GM21360 (cell line): ENCODE data around the gene POLR2A.
"Not testable (repeated sequence)": the region's sequence is repeated elsewhere in the genome, so short reads cannot be mapped to it uniquely, and the experiment has no call there.

Experiments used
- ATAC-seq: cut with Tn5 transposase; IDR thresholded peaks from one replicate; pipeline ENCODE4 v1.9.1; 2021; ENCODE audit warnings: mild to moderate bottlenecking, moderate library complexity; ENCODE audit not compliant: unreplicated experiment

Gene POLR2A

GRCh38 chr17:7478276-7479212 is 5.6 kb upstream of the POLR2A start:
- ATAC-seq, result no peak

GRCh38 chr17:7479213-7480088 is 4.7 kb upstream of the POLR2A start, which contains the start of gene ZBTB4:
TSS of gene ZBTB4 (minus strand) at chr17:7479631. CDS start at chr17:7466801, 12,830 bp downstream.
- ATAC-seq, result no peak

GRCh38 chr17:7480089-7480384 is 4.1 kb upstream of the POLR2A start:
- ATAC-seq, result no peak

- not testable (repeated sequence) for ATAC-seq
Measured at GRCh38 chr17:7481275-7481674, 2.9 kb upstream of the POLR2A start, which contains the start of gene SLC35G6. TSS of gene SLC35G6 (plus strand) at chr17:7481446. CDS start at chr17:7481517, 71 bp downstream.

- ATAC-seq, result not testable (repeated sequence)
Measured at GRCh38 chr17:7481842-7482741, 2.1 kb upstream of the POLR2A start.

- not testable (repeated sequence) for ATAC-seq
Measured at GRCh38 chr17:7482742-7483088, 1.5 kb upstream of the POLR2A start.

GRCh38 chr17:7483255-7484066 is 705 bp upstream of the POLR2A start:
- ATAC-seq, result peak; percentile 27

GRCh38 chr17:7484919-7485377 is 782 bp downstream of the POLR2A start:
- no peak for ATAC-seq

GRCh38 chr17:7486181-7486580 is 2.0 kb downstream of the POLR2A start:
- ATAC-seq, result no peak

- no peak for ATAC-seq
Measured at GRCh38 chr17:7490144-7490543, 6.0 kb downstream of the POLR2A start.

- no peak for ATAC-seq
Measured at GRCh38 chr17:7491583-7491982, 7.4 kb downstream of the POLR2A start.

GRCh38 chr17:7493941-7494340 is 9.8 kb downstream of the POLR2A start:
- no peak for ATAC-seq

GRCh38 chr17:7495906-7496434 is 11.8 kb downstream of the POLR2A start:
- no peak for ATAC-seq

- ATAC-seq, result no peak
Measured at GRCh38 chr17:7496470-7497183, 12.5 kb downstream of the POLR2A start.

GRCh38 chr17:7497228-7497627 is 13.1 kb downstream of the POLR2A start:
- no peak for ATAC-seq

GRCh38 chr17:7497636-7498035 is 13.5 kb downstream of the POLR2A start:
- no peak for ATAC-seq

GRCh38 chr17:7499161-7499560 is 15.0 kb downstream of the POLR2A start:
- no peak for ATAC-seq

GRCh38 chr17:7501729-7502128 is 17.6 kb downstream of the POLR2A start:
- ATAC-seq, result no peak
